Keratinocyte (primary cell): ENCODE data around the gene RASSF6. TPM values are rescaled to one million over a fixed set of nuclear protein-coding genes. Genes with fewer than 3 reads are reported as not detected.

ENCODE experiments used
- DNase-seq: peaks from one replicate; pipeline ENCODE4 v3.0.0-alpha.2; 2011; ENCODE audit warnings: low read depth, missing footprints, low spot score
- FAIRE-seq: peaks from 2 replicates; lab custom pipeline; 2011; peaks lifted over from hg19 to GRCh38; lab: Jason Lieb, UNC
- H2AFZ ChIP-seq: 2 replicates; pipeline ENCODE4 v1.6.0; 2012; ENCODE audit warnings: low read length, control low read depth, inconsistent platforms; ENCODE audit not compliant: control insufficient read depth
- H3K27ac ChIP-seq: 2 replicates; pipeline ENCODE4 v1.5.1; 2011; ENCODE audit warnings: low read length; ENCODE audit not compliant: control insufficient read depth, insufficient read depth
- H3K27me3 ChIP-seq: 3 replicates; pipeline ENCODE4 v1.6.0; 2011; ENCODE audit warnings: low read length; ENCODE audit not compliant: control insufficient read depth, insufficient read depth; ENCODE audit errors: extremely low read depth
- H3K36me3 ChIP-seq, 2 experiments: 2 replicates in 1 of 2; 3 replicates in 1 of 2; pipeline ENCODE4 v1.5.1; 2011; ENCODE audit warnings: low read length in 2 of 2, mild to moderate bottlenecking in 1 of 2; ENCODE audit not compliant: control insufficient read depth in 2 of 2, insufficient read depth in 2 of 2; ENCODE audit errors: extremely low read depth in 1 of 2
- H3K4me1 ChIP-seq: 3 replicates; pipeline ENCODE4 v1.5.1; 2011; ENCODE audit warnings: low read length; ENCODE audit not compliant: control insufficient read depth, insufficient read depth; ENCODE audit errors: extremely low read depth
- H3K4me2 ChIP-seq: 3 replicates; pipeline ENCODE4 v1.6.0; 2011; ENCODE audit warnings: low read depth, low read length; ENCODE audit not compliant: control insufficient read depth, insufficient read depth; ENCODE audit errors: extremely low read depth
- H3K4me3 ChIP-seq, 3 experiments: fragments of 200-600 bp in 1 of 3; sonication (generic) in 1 of 3; 2 replicates in 2 of 3; 3 replicates in 1 of 3; pipeline ENCODE4 v1.5.1; 2011 to 2016; ENCODE audit warnings: low read length in 3 of 3, mild to moderate bottlenecking in 3 of 3, control low read depth in 2 of 3, inconsistent platforms in 1 of 3, low read depth in 1 of 3, mixed read lengths in 1 of 3, mixed run types in 1 of 3, moderate library complexity in 1 of 3; ENCODE audit not compliant: control insufficient read depth in 2 of 3, insufficient read depth in 2 of 3; ENCODE audit errors: extremely low read depth in 1 of 3
- H3K79me2 ChIP-seq: 2 replicates; pipeline ENCODE4 v1.6.0; 2012; ENCODE audit warnings: low read length; ENCODE audit not compliant: control insufficient read depth, insufficient read depth
- H3K9ac ChIP-seq: 3 replicates; pipeline ENCODE4 v1.6.0; 2011; ENCODE audit warnings: low read length; ENCODE audit not compliant: control insufficient read depth, insufficient read depth; ENCODE audit errors: extremely low read depth
- H3K9me1 ChIP-seq: 3 replicates; pipeline ENCODE4 v1.6.0; 2011; ENCODE audit warnings: low read length; ENCODE audit not compliant: control insufficient read depth, insufficient read depth; ENCODE audit errors: extremely low read depth
- H3K9me3 ChIP-seq: 2 replicates; pipeline ENCODE4 v1.5.1; 2012; ENCODE audit warnings: low read depth, low read length; ENCODE audit not compliant: control insufficient read depth
- H4K20me1 ChIP-seq: 3 replicates; pipeline ENCODE4 v1.6.0; 2011; ENCODE audit warnings: low read length; ENCODE audit not compliant: control insufficient read depth, insufficient read depth; ENCODE audit errors: extremely low read depth
- CTCF ChIP-seq, 3 experiments: IDR thresholded peaks in 1 of 3; conservative IDR thresholded peaks in 1 of 3; optimal IDR thresholded peaks in 1 of 3; 2 replicates in 2 of 3; 3 replicates in 1 of 3; pipeline versions ENCODE3 to v1.5.1; 2011; ENCODE audit warnings: low read length in 3 of 3, mild to moderate bottlenecking in 3 of 3, moderate library complexity in 2 of 3, control low read depth in 1 of 3, inconsistent platforms in 1 of 3; ENCODE audit not compliant: insufficient read depth in 2 of 3; ENCODE audit errors: extremely low read depth in 1 of 3
- EZH2 ChIP-seq: IDR thresholded peaks from one replicate; pipeline ENCODE4 v1.6.1; 2012; ENCODE audit warnings: inconsistent platforms, mild to moderate bottlenecking, low read length, moderate library complexity
- dilution Hi-C: fragments of 300-500 bp; cut with MboI; formaldehyde crosslinking; loops from one replicate; pipeline ENCODE4 v1.7.0; 2020; ENCODE audit warnings: low sequenced_read_pairs; ENCODE audit not compliant: extremely low pct_ligation_motif_present
- polyA plus RNA-seq, 5 experiments: library from polyadenylated mRNA; depleted of rRNA in 3 of 5; stranded (reverse) in 3 of 5; stranded (forward) in 1 of 5; unstranded in 1 of 5; fragments of >200 nt; gene quantifications; 1 replicate in 1 of 5; 2 replicates in 3 of 5; 3 replicates in 1 of 5; pipeline versions ENCODE4 v1.2.1 to v1.2.3, GENCODE V29; 2011 to 2012; ENCODE audit warnings: missing spikeins in 2 of 5, low read depth in 1 of 5, low replicate concordance in 1 of 5

RASSF6 gene
- polyA plus RNA-seq, 1 donor (not counting 4 experiments of a cell fraction or from before 2014, with no cell fraction given) = 4.4 TPM

- Histone ChIP-seq H3K27ac (no peak overlapping the region), H3K4me2 (no peak overlapping the region), H2AFZ (no peak overlapping the region), H3K4me1 (peaks cover 32% of the 10 kb centered on the region), H3K9me1 (no peaks in the 10 kb centered on the region), H3K36me3 (peaks cover 0 to 6% of the 10 kb centered on the region in 2 experiments), H3K9ac (no peak overlapping the region), H3K27me3 (no peaks in the 10 kb centered on the region), H3K4me3 (no peak overlapping the region), H4K20me1 (no peaks in the 10 kb centered on the region), H3K79me2 (no peaks in the 10 kb centered on the region), H3K9me3 (no peaks in the 10 kb centered on the region)
- FAIRE-seq (no peak), DNase-seq (no peak)
- dilution Hi-C loops = no loop called here
- TF ChIP-seq EZH2 (no peak), CTCF (optimal IDR thresholded peaks at IDR 0.05 in 1 of 3, IDR thresholded peaks at IDR 0.05 in 1 of 3, conservative IDR thresholded peaks at IDR 0.05 in 1 of 3; ENCODE audit: extremely low read depth in 1 of 3, insufficient read depth in 2 of 3, low read length in 3 of 3) (no peak)
Measured at GRCh38 chr4:73586666-73587065, 33.6 kb downstream of the RASSF6 start.

GRCh38 chr4:73586040-73586439, 34.2 kb downstream of the RASSF6 start:
- DNase-seq = no peak
- no peak overlapping the region for H3K4me2 ChIP-seq
- no peaks in the 10 kb centered on the region for H3K27me3 ChIP-seq
- peaks cover 32% of the 10 kb centered on the region for H3K4me1 ChIP-seq
- no peaks in the 10 kb centered on the region for H4K20me1 ChIP-seq
- no peak overlapping the region for H2AFZ ChIP-seq
- no peak overlapping the region for H3K4me3 ChIP-seq
- H3K9me3 ChIP-seq = no peaks in the 10 kb centered on the region
- no peak for FAIRE-seq
- TF ChIP-seq EZH2 = no peak
- TF ChIP-seq CTCF (optimal IDR thresholded peaks at IDR 0.05 in 1 of 3, IDR thresholded peaks at IDR 0.05 in 1 of 3, conservative IDR thresholded peaks at IDR 0.05 in 1 of 3; ENCODE audit: extremely low read depth in 1 of 3, insufficient read depth in 2 of 3, low read length in 3 of 3) = no peak
- peaks cover 0 to 5% of the 10 kb centered on the region in 2 experiments for H3K36me3 ChIP-seq
- H3K9me1 ChIP-seq = no peaks in the 10 kb centered on the region
- no peak overlapping the region for H3K9ac ChIP-seq
- no peaks in the 10 kb centered on the region for H3K79me2 ChIP-seq
- no peak overlapping the region for H3K27ac ChIP-seq
- dilution Hi-C loops = no loop called here
